Epithelial cell of esophagus (primary cell): ENCODE results near the gene ENO4.

ENCODE experiments used
- DNase-seq: peaks from one replicate; pipeline ENCODE4 v3.0.0; 2010; ENCODE audit warnings: low read depth
- H3K4me3 ChIP-seq: 2 replicates; pipeline ENCODE4 v1.5.1; 2011; ENCODE audit warnings: mild to moderate bottlenecking, low read length, control low read depth
- TF ChIP-seq, protein P1 (sequence below): IDR thresholded peaks from 2 replicates; pipeline ENCODE4 v1.5.1; 2011; ENCODE audit warnings: low read depth, mild to moderate bottlenecking, low read length, control low read depth, inconsistent platforms; ENCODE audit not compliant: insufficient read depth; ENCODE audit errors: missing control alignments

The ENO4 gene

DNA sequence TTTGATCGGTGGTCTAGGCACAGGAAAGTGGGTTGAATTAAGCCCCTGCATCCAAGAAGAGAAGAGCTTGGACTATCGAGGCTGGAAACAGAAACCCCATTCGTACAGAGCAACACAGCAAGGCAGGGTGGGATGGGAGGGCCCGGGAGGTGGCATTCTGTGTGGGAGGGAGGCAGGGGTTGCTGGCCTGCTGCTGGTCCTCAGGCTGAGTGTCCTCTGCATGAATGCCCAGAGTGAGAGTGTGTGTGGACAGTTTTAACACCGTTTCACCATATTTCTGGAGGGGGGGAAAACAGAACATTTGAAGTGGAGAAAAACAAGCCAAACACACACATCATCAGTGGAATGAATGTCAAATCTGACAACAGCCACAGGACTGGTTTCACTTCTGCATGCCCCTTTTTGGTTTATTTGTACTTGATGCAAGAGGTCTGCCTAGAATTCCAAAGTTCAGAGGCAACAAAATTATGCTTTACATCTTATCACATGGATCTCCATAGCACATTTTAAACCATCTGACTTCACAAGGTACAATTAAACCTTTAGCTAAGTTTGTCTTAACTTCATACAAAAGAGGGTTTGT, 11.1 kb upstream of the ENO4 start:
- TF ChIP-seq, protein P1, sequence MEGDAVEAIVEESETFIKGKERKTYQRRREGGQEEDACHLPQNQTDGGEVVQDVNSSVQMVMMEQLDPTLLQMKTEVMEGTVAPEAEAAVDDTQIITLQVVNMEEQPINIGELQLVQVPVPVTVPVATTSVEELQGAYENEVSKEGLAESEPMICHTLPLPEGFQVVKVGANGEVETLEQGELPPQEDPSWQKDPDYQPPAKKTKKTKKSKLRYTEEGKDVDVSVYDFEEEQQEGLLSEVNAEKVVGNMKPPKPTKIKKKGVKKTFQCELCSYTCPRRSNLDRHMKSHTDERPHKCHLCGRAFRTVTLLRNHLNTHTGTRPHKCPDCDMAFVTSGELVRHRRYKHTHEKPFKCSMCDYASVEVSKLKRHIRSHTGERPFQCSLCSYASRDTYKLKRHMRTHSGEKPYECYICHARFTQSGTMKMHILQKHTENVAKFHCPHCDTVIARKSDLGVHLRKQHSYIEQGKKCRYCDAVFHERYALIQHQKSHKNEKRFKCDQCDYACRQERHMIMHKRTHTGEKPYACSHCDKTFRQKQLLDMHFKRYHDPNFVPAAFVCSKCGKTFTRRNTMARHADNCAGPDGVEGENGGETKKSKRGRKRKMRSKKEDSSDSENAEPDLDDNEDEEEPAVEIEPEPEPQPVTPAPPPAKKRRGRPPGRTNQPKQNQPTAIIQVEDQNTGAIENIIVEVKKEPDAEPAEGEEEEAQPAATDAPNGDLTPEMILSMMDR = no peak
- H3K4me3 ChIP-seq = no peak overlapping the region
- DNase-seq = no peak

DNA sequence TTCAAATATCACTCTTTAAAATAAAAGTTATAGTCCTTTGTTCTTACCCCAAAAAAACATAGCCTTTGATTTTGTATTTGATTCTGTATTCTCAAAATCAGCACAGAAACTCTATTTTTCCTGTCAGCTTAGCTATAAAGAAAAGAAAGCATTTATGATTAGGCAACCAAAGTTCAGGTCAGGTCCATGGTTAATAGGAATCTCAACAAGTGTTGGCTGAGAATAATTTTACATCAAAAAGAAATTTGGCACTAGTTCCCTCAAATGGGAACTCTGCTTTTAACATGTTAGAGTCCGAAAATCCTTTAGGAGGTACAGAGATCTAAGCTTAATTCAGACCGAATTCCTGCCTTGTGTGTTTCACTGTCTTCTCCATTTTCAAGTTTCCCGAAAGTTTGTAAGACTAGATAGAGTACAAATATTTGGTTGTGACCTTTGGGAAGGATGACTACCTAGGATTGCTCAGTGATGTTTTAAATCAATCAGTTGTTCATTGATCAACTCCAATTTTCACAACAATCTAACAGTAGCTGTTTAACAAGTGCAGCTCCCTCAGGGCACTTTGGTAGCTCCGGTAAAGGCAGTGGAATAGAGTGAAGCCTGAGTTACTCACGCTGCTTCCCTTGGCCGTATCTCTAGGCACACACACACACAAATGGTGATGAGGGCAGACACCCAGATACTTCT, 8.8 kb upstream of the ENO4 start:
- TF ChIP-seq, protein P1 = no peak
- DNase-seq = no peak

DNA sequence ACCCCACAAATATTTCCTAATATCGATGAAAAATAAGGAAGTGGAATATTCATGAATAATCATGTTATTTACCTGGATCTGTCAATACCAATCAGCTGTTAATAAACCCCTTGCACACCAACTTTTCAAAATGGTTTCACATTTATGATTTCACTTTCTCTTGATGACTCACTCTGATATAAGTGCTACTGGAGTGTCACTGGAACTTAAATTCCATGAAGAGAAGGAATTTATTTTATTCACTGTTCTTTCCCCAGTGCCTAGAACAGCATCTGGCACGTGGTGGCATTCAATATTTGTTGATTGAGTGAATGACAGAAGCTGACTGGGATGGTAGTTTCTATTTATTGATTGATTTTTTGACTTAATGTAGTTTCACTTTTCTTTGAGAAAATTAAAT, 3.5 kb upstream of the ENO4 start:
- DNase-seq = no peak
- no peak overlapping the region for H3K4me3 ChIP-seq
- TF ChIP-seq, protein P1 = no peak

More for the DNA sequence above, 8.8 kb upstream of the ENO4 start:
- no peak overlapping the region for H3K4me3 ChIP-seq

DNA sequence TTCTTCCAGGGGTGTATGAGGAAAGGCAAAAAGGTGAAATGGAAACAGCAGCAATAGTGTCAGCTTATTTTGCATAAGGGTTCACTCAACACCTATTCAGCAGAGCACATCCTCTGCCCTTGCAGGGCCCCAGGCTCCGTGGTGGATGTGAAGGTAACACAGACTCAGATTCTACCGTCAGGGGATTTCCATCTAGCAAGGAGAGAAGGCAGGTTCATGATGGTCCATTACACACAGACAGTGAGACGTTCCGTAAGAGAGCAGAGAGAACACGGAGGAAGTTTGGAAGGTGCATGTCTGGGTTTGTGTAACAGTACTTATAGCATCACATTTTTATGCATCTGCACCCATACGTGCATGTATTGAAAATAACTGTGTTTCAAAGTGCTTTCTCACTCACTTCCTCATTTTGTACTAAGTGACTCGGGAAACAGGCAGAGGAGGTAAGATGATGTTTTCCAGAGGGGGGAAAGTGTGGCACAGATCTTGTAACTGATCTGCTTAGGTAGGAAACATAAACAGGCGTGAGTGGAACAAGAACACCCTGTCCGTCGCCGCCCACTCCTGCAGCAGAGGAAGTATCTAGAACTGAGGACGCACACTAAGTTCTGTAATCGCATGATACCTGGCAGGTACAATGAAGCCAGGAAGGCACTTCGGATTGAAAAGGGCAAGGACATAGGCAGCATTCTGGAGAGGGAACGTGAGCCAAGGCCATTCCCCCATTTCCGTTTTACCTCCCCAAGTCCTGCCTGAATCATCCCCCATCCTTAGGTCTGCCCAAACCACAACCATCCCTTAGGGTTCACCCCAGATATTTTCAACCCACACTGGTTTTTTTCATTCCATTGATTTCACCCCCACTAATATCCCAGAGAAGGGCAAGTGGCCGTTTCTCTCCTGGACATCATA, 1.0 kb upstream of the ENO4 start:
- TF ChIP-seq, protein P1 = no peak
- peak; percentile 12 for DNase-seq
- peak overlapping the region; percentile 89 for H3K4me3 ChIP-seq

DNA sequence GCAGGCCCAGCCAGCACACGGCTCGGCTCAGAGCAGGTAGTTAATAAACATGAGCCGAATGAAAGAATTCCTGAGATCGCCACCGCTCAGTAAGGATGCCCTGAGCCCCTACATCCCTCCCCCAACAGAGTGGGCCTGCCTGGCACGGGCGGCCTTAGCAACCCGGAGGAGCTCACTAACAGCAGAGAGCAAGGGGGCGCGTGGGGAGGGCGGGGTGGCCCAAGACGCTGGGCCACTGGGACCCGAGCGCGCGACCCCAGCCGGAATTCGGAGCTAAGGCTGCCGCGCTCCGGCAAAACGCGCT, 403 bp upstream of the ENO4 start:
- TF ChIP-seq, protein P1 = no peak
- no peak for DNase-seq
- peak overlapping the region; percentile 89 for H3K4me3 ChIP-seq

DNA sequence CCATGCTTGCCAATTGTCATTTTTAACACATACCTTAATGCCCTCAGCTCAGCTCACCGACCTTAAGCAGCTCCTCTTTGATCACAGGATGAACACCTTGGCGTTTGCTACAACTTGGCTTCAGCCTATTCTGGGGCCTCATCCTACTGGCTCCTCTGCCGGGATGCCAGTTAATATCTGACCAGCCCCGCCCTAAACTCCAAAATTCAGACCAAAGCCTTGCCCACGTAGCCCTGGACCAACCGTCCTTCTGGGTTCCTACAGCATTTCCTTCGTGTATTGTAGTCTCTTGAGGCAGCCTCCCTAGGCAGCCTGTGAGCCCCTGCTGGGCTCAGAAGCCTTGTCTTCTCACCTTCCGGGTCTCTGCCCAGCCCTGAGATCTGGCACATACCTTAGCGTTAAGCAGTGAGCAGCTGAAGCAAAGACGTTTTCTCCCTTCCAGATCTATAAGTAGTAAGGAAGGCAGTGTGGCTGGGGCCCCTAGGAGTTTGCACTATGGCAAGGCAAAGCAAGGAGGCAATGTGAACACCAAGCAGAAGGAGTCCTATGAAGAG, 836 bp downstream of the ENO4 start:
- H3K4me3 ChIP-seq = peak overlapping the region; percentile 89
- TF ChIP-seq, protein P1 = no peak
- no peak for DNase-seq
